Frontal cortex (tissue), 4 donors: ENCODE measurements around the gene HAUS7. TPM values are rescaled to one million over a fixed set of nuclear protein-coding genes. Genes with fewer than 3 reads are reported as not detected.

Experiments
- DNase-seq, 2 donors: peaks; one replicate each; pipeline ENCODE4 v3.0.0; 2012; ENCODE audit warnings: low spot score in 2 of 2
- FAIRE-seq: peaks from 2 replicates; lab custom pipeline; 2012; peaks lifted over from hg19 to GRCh38; lab: Jason Lieb, UNC
- total RNA-seq: library from RNA; depleted of rRNA; stranded (reverse); fragments of >200 nt; gene quantifications from one replicate; pipeline ENCODE4 v1.2.3, GENCODE V29; 2014
- donor health status: control.
- donor health status: control.
- donor health status: control.

HAUS7 gene
- total RNA-seq, 1 donor from 2014 or later = 6.5 TPM

DNA sequence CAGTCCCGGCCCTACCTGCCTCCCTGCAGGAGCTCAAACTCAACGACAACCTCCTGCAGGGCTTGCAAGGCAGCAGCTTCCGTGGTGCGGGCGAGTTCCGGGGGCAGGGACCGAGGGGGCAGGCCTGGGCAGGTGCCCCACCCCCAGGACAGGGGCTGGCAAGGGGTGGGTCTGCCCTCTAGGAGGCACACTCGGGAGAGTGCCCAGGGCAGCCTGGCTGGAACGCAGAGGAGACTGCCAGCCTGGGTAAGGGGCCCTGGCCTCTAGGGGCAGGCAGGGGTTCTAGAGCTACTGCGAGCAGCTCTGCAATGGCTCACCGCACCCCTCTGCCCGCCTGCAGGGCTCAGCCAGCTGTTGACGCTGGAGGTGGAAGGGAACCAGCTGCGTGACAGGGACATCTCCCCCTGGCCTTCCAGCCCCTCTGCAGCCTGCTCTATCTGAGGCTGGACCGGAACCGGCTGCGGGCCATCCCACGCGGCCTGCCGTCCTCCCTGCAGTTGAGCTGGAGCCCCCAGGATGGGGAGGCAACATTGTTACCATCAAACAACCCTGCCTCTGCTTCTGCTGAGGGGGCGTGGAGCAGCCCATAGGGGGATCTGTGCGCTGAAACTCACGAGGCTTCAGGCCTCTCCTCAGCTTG lies 12.1 kb upstream of the HAUS7 start:
- FAIRE-seq (no peak), DNase-seq (no peak)

DNA sequence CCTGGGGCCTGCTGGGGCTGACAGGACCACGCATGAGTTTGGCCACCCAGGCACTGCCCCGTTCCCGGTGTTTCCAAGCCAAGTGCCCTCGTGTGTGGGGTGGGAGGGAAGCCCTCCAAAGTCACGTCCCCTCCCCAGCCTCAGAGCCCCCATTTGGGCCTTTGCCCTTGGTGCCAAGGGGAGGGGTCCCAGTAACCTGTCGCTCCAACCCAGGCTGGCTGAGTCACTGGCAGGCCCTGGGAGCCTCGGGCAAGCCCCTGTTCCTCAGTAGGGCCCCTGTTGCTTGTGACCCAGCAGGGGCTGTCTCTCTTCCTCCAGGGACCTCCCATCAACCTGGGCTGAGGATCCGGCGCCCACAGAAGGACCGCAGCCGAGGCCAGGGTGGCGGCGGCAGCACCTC lies 10.7 kb upstream of the HAUS7 start:
- no peak for DNase-seq
- FAIRE-seq = no peak

DNA sequence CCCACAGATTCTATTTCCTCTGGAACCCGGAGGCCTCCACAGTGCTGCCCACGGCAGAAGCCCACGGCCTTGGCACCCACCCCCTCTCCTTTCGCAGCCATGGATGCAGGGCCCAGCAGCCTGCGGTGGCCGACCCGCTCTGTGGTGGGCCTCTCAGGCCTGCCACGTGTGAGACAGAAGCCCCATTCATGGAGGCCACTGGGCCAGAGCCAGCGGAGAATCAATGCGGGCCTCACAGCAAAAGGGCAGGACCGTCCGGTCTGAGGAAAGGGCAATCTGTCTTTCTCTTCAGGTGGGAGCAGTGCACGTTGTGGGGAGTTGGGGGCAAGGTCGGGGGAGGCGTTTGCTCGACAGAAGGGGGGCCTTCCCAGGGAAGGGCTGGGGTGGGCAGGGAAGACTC lies 8.4 kb upstream of the HAUS7 start:
- DNase-seq (peak in 1 of 2 donors; percentile 63), FAIRE-seq (no peak)

DNA sequence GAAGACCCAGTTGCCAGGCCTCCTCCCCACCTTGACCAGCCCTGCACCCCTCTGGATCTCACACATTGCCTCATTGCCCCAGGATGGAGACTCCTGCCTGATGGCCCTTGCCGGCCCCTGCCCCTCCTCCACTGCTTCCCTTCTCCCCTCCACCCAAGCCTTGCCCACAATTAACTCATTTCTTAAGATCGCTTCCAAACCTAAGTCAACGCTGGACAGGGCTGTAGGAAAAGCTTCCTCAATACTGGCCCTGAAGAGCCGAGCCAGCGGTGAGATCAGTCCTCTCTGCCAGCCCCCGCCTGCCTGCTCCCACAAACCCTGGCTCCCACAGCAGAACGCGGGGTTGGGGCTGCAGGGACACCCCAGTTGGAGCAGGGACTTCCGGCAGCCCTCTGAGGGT lies 7.5 kb upstream of the HAUS7 start:
- DNase-seq = no peak
- FAIRE-seq = no peak

DNA sequence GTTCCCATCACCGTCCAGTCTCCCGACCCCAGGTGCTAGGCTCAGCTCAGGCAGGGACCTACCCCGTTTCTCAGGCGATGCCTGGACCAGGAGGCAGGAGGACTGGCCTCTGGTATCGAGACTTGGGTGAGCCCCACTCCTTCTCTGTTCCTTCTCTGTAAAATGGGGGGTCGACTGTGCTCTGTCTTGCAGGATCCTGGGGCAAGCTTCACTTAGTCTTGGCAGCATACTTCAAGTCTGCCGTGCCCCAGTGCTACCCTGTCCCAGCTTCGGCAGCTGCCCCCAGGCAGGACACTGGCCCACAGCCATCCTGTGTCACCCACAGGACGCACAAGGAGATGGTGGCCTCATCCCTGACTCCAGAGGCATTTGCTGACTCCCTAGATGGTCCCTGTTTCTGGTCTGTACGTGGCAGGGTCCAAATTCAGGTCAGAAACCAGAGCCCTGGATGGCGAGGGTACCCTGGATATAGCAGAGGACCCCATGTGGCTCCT lies 7.0 kb upstream of the HAUS7 start:
- FAIRE-seq = no peak

DNA sequence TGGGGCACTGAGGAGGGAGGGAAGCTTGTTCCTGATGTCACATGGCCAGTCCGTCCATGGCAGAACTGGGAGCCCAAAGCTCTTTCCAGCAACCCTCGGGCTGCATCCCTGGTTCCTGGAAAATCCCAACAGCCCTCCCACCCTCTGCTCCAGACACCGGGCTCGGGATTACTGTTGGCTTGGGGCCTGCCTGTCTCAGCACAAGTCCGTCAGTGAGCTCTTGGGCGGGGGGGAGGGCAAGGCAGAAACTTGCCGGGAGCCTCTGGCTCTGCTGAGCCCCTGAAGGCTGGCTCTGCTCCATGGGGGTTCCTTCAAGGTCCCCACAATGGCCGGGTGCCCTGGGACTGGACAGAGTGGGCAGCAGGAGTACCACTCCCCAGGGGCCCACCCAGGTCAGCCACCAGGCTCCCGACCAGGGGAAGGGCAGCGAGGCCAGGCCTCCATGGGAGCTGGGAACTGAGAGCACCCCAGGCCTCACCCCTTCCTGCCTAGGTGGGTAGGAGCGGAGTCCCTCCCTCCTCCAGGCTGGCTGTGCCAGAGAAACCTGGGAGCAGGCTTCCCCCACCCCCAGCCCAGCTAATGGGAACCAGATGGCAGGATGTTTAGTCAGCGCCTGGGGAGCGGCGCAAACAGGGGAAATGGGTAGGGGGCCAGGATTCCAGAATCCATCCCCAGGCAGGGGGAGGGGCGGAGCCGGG lies 6.4 kb upstream of the HAUS7 start:
- DNase-seq (no peak), FAIRE-seq (no peak)

More for the DNA sequence above, 7.0 kb upstream of the HAUS7 start:
- DNase-seq = no peak

DNA sequence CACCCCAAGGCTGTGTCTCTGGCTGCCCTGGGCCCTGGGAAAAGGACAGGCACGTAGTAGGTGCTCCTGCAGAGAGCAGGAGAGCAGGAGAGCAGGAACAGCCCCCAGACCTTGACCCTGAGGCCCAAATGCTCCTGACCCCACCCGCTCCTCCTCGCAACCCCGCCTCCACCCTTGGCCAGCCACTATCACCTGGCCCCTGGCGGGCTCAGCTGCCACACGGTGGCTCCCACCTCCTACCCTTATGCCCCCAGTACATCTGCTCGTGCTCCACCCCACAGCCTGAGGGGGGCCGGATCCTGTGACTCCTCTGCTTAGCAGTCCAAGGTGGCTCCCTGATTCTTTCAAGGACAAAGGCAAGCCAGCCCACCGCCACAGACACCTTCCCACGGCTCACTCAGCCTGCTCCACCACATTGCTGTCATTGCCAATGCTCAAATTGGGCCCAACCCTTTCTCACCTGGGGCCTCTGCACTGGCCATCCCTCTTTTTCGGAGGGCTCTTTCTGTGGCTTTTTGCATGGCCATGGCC lies 5.4 kb upstream of the HAUS7 start:
- no peak for FAIRE-seq

DNA sequence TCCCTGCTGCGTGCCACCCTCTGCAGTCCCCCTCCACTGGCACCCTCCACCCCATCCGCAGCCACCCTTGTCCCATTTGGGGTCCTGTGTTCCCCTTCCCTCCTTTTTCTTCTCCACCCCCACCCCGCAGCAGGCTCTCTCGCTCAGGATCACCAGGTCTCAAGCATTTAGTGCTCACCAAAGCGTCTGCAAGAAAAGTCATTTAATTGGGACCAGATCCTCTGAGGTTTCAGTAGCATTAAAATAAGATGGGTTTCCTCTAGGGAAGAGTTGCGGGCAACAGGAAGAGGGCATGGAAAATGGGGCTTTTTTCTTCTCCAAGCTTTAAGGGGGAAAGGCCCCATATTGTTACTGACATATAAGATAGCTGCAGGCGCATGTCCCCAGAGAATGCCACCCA lies 4.9 kb upstream of the HAUS7 start:
- FAIRE-seq (no peak), DNase-seq (no peak)

More for the DNA sequence above, 5.4 kb upstream of the HAUS7 start:
- no peak for DNase-seq

DNA sequence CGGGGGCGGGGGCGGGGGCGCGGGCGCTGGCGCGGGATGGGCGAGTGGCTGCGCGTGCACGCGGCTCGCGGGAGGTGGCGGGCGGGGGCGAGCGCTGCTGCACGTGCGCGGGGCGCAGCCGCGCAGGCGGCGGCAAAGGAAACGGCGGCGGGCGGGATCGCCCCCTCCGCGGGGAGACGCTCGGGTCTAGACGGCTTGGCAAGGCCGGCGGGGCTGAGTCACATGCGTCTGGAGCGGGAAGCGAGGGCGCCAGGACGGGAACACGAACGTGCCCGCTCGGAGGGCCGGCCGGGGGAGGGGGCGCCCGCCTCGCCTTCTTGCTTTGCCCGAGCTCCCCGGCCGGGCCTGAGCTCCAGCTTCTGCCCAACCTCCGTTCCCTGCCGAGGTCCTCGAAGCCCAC lies 4.3 kb upstream of the HAUS7 start:
- DNase-seq (peak; percentile 63 to 72), FAIRE-seq (no peak)

DNA sequence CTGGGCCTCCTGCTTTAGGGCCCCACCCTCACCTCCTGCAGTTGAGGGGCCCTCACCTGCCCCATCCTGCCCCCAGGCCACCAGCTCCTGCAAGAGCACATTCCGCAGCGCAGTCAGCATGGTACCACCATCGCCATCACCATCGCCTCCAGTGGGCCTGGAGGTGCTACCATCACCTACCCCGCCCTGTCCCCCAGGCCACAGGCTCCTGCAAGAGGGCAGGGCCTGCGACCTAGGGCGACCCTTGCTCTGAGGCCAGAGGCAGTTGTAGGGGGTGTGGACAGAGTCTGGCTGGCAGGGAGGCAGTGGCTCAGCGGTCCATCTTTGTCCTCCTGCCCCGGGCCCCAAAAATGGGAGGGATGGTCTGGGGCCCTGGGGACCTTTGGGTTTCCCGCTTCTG lies 3.9 kb upstream of the HAUS7 start:
- no peak for DNase-seq
- FAIRE-seq = no peak

DNA sequence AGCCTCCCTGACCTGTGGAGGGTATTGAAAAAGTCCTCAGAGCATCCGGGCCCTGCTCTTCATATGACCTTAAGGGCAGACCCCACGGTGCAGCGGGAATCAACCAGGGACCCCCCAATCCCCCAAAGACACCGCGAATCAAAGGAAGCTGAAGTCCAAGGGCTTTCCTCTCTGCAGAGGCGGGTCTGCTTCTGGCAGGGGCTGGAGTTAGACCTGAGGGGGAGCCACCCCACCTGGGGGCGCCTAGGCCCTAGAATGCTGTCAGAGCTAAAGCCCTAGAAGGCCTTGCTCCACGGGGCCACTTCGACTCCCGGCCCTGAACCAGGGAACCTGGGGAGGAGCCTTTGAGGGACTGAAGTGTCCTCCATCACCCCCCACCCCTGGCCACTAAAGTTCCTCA lies 2.8 kb upstream of the HAUS7 start:
- DNase-seq (no peak), FAIRE-seq (no peak)

DNA sequence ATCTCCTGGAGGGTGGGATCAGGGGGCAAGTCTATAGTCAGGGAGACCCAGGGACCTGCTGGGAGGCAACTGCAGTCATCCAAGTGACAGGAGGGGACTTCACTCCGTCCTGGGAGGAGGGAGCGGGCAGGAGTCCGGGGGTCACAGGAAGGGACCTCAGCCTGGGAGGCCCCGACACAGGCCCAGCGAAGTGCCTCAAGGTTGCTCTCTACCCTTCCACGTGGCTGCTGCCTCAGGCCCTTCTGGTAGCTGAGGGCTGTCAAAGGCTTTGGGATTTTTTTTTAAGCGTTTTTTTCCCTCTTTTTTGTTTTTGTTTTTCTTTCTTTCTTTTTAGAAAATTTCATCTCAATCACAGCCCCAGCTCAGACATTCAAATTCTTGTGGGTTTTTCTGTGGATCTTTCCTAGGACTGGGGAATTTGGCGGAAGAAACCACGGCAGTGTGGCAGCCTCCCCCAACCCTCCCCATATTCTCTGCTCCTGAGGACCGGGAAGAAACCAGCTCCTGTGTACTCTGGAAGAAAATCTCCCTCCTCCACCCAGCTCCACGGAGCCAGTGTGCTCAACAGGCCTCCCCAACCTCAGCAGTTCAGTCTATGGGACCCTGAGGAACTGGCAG lies 1.4 kb upstream of the HAUS7 start:
- FAIRE-seq (no peak), DNase-seq (no peak)

DNA sequence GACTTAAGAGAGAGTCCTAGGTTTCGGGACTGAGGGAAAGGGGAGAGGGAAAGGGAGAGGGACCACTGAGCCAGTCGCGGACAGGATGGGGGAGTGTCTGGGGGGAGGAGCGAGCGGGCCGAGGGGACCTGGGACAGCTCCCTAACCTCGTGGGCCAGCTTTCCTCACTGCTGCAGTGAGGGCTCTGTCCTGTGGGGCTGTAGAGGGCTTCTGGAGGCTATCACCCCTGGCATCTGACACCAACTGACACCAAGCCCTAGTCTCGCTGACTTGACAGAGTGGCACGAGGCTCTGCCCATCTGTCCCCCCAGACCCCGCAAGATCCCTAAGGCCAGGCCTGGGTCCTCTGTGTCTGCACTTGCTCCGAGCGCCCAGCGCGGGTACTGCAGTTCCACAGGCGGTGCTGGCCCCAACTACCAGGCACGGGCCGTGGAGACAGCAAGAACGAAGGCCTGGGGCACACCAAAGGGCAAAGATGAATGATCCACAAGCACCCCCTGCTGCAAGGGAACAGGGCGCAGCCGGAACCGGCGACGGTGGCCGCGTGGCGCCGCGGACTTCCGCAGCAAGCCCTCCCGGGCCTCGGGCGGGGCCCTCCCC lies 465 bp downstream of the HAUS7 start:
- FAIRE-seq = no peak
- no peak for DNase-seq

DNA sequence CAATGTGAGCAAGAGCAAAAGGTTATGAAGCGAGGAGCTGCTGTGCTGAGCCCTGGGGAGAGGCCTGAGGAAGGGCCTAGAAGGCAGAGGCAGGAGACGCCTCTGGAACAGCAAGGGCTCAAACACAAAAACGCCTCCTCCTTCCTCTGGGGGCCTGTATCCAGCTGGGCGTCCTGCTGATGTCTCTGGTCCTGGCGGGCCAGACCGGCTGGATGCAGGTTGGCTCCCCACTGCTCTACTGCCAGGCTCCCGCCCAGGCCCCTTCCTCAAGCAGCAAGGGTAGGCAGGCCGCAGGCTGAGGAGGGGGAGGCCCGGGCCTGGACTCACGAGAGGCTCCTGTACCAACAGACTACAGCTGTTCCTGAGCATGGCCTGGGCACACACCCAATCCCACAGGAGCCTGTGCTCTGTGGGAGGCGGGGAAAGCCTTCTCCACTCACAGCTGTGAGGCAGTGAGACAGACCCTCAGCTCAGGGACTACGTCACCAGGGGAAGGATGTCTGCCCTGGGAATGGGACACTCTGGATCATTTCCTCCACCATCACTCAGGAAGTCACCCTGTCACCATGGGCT lies 2.3 kb downstream of the HAUS7 start:
- no peak for FAIRE-seq
- DNase-seq = no peak

DNA sequence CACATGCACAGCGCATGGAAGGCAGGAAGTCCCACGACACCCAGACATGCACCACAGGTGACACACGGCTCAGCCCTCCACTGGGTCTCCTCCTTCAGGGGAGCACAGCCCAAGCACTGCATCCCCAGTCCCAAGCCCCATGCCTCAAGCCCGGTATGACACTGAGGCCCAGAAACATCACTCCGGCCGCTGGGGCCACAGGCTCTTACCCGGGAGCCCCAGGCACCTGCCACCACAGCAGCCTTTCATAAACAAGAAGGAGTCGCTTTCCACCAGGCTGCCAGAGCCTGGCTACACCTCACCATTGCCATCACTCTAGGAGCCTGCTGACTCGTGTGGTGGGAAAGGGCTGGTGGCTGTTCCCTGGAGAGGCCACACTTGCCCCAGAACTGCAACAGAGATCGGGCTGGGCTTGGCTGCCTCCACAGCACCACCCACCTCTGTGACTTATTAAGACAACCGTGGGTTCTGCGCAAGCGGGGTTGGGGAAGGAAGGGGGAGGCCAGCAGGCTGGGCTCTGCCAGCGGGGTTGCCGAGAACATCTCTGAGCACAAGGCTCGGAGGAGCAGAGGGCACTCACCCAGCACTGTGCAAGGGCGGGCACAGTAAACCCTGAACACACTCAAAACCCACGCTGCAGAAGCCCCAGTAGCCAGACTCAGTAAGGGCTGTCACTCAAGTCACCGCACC lies 4.5 kb downstream of the HAUS7 start:
- DNase-seq = no peak

DNA sequence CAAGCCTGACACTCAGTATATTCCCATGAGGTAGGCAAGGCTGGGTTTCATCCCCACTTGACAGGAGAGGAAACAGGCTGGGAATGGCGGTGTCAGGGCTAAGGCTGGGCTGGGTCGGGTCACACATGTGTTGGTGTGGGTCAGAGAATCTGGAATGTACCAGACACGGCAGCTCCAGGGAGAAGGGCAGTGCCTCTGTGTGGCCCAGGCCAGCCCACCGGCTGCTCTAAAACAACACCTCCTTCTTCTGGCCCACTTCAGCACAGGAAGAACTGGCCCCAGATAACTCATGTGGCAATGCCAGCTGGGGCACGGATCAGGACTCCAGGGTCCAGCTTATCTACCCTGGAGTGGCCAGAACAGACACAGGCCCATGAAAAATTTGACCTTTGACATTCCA lies 6.3 kb downstream of the HAUS7 start:
- no peak for DNase-seq
- no peak for FAIRE-seq

More for the DNA sequence above, 4.5 kb downstream of the HAUS7 start:
- no peak for FAIRE-seq

DNA sequence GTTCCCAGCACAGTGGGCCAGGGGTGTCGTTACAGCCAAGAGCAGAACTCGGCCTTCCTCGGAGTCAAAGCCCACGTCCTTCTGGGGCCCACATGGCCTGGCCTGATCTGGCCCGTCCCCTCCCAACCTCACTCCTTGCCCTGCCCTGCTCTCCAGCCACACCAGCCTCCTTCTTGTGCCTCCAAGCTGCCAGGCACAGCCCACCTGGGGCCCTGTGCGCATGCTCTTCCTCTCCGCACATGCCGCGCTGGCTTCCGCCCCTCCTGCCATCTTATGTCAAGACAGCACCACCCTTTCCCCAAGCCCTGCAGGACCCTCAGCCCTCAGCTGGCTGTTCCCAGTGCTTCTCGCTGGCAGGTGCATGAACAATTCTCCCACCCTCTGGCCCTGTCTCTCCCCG lies 6.8 kb downstream of the HAUS7 start:
- FAIRE-seq = no peak

DNA sequence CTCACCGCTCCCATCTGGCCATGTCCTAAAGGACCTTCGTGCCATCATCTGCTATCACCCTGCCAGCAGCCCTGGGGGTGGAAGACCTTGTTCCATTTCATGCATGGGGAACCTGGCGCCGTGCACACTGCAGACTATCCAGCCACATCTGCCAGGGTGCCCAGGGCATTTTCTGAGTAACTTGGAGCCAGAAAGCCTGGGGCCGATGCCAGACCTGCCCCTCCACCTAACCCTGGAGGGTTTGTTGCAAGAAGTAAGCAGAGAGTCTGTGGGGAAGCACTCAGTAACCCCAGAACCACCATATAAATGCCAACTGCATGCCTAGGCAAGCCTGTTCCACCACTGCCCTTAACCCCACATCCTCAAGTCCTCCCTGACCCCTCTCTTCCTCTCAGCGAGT lies 7.3 kb downstream of the HAUS7 start:
- FAIRE-seq = no peak
- no peak for DNase-seq

More for the DNA sequence above, 6.8 kb downstream of the HAUS7 start:
- DNase-seq = no peak

DNA sequence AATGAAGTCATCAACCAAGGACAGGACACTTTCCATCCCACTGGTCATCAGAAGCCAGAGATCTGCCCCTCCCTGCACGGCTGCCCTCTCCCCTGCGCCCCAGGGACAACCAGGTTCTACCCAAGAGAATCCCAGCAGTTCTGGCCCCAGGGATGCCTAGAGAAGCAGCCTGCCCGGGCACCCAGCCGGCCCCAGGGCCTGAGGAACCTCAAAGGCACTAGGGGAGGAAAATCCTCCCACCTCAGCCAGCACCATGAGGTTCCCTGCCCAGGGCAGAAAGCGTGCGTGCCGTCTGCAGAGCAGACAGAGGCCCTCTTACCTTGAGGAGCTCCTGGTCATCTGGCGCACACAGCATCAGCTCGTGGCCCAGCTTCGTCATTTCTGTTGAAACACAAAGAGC lies 8.1 kb downstream of the HAUS7 start:
- DNase-seq (no peak), FAIRE-seq (no peak)

DNA sequence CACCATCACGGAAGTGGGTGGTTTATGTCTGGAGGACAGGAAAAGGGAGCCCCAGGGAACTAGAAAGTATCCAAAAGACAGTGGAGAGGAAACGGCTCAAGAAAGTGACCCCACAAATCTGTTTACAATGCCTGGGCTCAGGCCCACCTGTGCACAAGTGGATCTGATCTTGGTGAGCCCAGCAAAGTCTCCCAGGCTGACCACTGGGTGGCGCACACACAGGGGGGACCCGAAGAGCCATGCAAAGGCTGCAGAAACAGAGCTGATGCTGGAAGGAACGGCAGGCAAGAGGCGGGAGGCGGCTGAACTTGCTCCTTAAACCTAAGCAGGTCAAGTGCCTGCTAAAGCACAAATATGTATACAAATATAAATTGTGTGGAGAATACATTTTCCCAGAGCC lies 9.6 kb downstream of the HAUS7 start:
- DNase-seq (no peak), FAIRE-seq (no peak)
